ENCODE data around the gene KCNH5. TPM values are rescaled to one million over a fixed set of nuclear protein-coding genes. Genes with fewer than 3 reads are reported as not detected.

Gene KCNH5
- total RNA-seq, 1 donor = 0.36 TPM

DNA sequence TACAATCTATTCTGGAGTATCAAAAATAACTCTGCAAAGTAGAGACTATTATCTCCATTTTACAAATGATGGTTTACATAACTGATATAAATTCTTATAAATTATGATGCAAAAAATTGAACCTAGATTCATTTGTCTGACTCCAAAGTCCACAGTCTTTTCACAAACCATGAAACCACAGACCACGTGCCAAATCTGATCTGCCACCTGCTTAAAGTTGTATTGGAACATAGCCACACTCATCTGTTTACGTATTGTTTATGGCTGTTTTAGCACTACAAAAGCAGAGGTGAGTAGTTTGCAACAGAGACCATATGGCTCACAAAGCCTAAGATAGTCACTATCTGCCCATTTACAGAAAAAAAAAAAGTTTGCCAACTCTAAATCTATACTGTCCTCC lies 105.3 kb downstream of the KCNH5 start:
- no peak overlapping the region for H3K4me3 ChIP-seq (ENCODE audit: low read depth, low read length)
- DNase-seq (ENCODE audit: low read depth) = no peak
- TF ChIP-seq, protein P1, sequence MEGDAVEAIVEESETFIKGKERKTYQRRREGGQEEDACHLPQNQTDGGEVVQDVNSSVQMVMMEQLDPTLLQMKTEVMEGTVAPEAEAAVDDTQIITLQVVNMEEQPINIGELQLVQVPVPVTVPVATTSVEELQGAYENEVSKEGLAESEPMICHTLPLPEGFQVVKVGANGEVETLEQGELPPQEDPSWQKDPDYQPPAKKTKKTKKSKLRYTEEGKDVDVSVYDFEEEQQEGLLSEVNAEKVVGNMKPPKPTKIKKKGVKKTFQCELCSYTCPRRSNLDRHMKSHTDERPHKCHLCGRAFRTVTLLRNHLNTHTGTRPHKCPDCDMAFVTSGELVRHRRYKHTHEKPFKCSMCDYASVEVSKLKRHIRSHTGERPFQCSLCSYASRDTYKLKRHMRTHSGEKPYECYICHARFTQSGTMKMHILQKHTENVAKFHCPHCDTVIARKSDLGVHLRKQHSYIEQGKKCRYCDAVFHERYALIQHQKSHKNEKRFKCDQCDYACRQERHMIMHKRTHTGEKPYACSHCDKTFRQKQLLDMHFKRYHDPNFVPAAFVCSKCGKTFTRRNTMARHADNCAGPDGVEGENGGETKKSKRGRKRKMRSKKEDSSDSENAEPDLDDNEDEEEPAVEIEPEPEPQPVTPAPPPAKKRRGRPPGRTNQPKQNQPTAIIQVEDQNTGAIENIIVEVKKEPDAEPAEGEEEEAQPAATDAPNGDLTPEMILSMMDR (IDR thresholded peaks at IDR 0.05; ENCODE audit: insufficient read depth, low read length) = no peak

DNA sequence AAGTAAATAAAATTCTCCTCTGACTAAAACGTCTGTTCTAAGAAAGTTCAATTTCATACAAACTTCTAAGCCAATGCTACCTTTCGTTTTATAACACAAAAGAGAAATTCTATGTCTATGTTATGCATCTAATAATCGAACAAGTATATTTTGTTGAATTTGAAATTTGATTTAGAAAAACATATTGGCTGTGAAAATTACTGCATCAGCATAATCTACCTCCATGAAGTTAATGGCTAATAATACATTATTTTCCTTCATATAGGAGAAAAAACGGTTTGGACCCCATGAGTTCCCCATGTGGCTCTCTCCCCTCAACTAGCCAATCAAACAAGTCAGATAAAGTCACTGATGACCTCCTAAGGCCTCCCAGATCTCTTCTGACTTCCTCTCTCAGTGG lies 106.5 kb downstream of the KCNH5 start:
- no peak overlapping the region for H3K4me3 ChIP-seq (ENCODE audit: low read depth, low read length)
- DNase-seq (ENCODE audit: low read depth) = no peak

DNA sequence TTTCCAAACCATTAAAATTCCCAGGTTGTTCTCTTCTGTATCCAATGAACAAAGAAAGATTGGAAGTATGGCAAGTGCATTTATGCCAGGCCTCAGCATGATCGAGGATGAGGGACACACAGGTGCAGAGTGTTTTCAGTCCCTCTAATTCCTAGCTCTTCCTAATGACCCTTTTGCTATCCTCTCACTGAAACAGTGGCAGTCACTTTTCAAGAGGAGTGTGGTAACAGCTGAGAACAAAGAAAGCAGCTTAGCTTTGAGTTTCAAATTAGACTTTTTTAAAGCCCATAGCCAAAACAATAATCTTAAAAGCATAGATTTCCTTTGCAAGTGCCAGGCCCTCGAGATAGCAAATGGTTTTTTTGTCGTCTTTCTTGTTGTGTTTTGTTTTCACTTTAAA lies 110.8 kb downstream of the KCNH5 start:
- H3K4me3 ChIP-seq (ENCODE audit: low read depth, low read length) = no peak overlapping the region
- TF ChIP-seq, protein P1 (IDR thresholded peaks at IDR 0.05; ENCODE audit: insufficient read depth, low read length) = no peak
- no peak for DNase-seq (ENCODE audit: low read depth)

More for the DNA sequence above, 106.5 kb downstream of the KCNH5 start:
- TF ChIP-seq, protein P1 (IDR thresholded peaks at IDR 0.05; ENCODE audit: insufficient read depth, low read length) = no peak

DNA sequence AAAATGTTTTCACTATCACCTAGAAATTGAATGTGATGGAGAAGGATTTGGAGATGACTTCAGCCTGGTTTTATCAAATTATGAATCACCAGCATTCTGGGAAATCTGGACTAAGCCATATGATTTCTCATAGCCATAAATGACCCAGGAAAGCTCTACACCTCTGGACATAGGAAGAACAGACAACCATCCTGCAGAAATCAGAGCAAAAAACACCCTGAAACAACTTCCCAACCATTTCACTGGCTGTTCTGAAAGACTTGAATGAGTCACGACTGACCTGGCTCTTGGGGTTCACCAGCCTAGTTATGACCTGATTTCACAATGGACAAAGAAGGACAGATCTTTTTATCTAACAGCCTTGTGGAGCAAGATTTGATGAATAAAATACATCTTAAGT lies 123.8 kb downstream of the KCNH5 start:
- DNase-seq (ENCODE audit: low read depth) = no peak
- H3K4me3 ChIP-seq (ENCODE audit: low read depth, low read length) = no peak overlapping the region
- TF ChIP-seq, protein P1 (IDR thresholded peaks at IDR 0.05; ENCODE audit: insufficient read depth, low read length) = no peak

DNA sequence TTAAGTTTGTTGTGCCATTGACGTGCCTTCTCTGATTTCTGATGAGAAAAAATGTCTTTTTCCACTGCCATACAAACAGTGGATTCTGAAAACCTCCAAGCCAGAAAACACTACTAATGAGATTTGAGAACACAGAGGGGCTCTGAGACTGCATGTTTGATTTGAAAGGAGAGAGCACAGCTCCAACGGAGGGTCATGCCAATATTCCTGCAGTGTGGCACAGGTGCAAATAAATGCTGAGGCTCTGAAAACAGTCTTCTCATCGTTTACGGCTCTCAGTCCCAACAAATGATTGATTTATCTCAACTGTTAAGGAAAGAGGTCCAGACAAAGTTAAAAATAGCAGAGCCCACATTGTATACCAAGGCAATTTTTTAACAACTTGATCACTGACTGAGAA lies 128.7 kb downstream of the KCNH5 start:
- TF ChIP-seq, protein P1 (IDR thresholded peaks at IDR 0.05; ENCODE audit: insufficient read depth, low read length) = no peak
- H3K4me3 ChIP-seq (ENCODE audit: low read depth, low read length) = no peak overlapping the region
- no peak for DNase-seq (ENCODE audit: low read depth)

DNA sequence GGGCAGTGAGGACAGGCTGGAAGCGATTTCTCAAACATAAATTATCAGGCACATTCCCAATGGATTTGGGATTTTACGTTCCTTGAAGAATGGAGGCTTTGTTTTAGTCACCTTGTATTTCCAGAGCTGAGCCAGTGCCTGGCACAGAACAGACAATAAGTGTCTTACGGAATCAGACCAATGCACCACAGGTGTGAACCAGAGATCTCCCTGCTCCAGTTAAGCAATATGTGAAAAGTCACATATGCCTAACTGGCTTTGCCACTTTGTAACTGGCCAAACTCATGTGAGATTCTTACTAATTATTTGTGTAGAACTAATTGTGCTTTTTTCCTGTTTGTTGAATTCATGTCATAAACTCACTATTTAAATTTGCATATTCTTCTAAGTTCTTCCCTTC lies 130.4 kb downstream of the KCNH5 start:
- TF ChIP-seq, protein P1 (IDR thresholded peaks at IDR 0.05; ENCODE audit: insufficient read depth, low read length) = no peak
- DNase-seq (ENCODE audit: low read depth) = no peak

DNA sequence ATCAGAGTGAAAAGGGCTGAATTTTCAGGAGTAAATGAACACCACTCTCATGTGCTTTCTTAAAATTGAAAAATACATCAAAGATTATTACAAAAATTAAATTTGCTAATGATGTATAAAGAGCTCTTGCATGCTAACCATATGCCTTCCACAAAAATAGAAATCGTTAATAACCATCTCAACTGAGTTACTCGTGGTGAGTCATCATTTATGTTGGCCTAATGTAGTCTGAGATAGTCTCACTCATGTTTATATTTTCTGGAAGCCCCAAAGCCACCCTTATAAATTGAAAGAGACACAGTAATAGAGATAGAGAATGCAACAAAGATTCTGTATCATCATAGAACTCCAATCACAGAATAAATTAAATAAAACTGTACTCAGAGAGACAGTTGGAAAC lies 131.2 kb downstream of the KCNH5 start:
- no peak overlapping the region for H3K4me3 ChIP-seq (ENCODE audit: low read depth, low read length)
- TF ChIP-seq, protein P1 (IDR thresholded peaks at IDR 0.05; ENCODE audit: insufficient read depth, low read length) = no peak
- peak; percentile 25 for DNase-seq (ENCODE audit: low read depth)

More for the DNA sequence above, 130.4 kb downstream of the KCNH5 start:
- H3K4me3 ChIP-seq (ENCODE audit: low read depth, low read length) = no peak overlapping the region

Measured in fibroblast of the aortic adventitia (primary cell).